Loucy (cell line): ENCODE data around the gene BRSK2.

Experiments
- EZH2phosphoT487 ChIP-seq: fragments of 200-600 bp; IDR thresholded peaks from 2 replicates; pipeline ENCODE4 v1.6.1; 2018; ENCODE audit warnings: antibody characterized with exemption, mild to moderate bottlenecking, moderate library complexity, borderline replicate concordance
- TF ChIP-seq, protein P1 (sequence below): fragments of 200-600 bp; sonication (generic); conservative IDR thresholded peaks from 2 replicates; pipeline ENCODE4 v1.5.1; 2014; ENCODE audit warnings: mild to moderate bottlenecking, antibody characterized with exemption, low read length

DNA sequence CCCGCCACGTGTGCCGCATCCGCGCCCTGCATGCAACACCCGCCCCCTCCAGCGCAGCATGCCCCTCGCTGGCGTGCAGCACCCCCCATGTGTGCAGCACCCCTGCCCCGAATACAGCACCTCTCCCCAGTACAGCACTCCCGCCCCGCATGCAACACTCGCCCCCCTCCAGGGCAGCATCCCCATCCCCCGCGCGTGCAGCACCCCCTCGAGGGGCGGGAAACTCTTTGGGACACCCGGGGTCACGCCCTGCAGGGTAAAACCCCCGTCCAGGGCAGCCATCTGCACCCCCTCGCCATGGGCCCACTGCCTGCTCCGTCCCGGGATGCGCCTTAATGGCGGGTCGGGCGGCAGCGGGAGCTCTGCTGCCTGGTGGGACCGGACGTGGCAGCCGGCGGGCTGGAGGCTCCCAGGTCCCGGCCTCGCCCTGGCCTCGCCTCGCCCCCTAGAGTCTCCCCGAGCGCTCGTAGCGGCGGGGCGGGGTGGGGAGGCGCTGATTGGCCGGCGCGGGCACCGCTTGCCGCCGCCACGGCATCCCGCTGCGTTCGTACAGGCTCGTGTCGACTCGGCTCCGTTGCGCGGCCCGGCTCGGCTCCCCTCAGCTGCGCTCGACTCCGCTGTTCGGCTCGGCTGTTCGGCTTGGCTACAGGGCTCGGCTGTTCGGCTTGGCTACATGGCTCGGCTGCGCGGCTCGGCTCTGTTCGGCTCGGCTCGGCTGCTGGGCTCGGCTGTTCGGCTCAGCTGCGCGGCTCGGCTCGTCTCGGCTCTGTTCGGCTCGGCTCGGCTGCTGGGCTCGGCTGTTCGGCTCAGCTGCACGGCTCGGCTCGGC is 417 bp upstream of the BRSK2 start:
- TF ChIP-seq, protein P1, sequence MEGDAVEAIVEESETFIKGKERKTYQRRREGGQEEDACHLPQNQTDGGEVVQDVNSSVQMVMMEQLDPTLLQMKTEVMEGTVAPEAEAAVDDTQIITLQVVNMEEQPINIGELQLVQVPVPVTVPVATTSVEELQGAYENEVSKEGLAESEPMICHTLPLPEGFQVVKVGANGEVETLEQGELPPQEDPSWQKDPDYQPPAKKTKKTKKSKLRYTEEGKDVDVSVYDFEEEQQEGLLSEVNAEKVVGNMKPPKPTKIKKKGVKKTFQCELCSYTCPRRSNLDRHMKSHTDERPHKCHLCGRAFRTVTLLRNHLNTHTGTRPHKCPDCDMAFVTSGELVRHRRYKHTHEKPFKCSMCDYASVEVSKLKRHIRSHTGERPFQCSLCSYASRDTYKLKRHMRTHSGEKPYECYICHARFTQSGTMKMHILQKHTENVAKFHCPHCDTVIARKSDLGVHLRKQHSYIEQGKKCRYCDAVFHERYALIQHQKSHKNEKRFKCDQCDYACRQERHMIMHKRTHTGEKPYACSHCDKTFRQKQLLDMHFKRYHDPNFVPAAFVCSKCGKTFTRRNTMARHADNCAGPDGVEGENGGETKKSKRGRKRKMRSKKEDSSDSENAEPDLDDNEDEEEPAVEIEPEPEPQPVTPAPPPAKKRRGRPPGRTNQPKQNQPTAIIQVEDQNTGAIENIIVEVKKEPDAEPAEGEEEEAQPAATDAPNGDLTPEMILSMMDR, result no peak
- TF ChIP-seq EZH2phosphoT487, result no peak
